A204.1 (cell line): ENCODE data around the gene HCFC1.

Source experiments
- FAIRE-seq: peaks from 2 replicates; lab custom pipeline; 2012; peaks lifted over from hg19 to GRCh38; lab: Jason Lieb, UNC

HCFC1 gene

GRCh38 chrX:153938226-153938786 lies 33.3 kb downstream of the HCFC1 start:
- FAIRE-seq: no peak

GRCh38 chrX:153937056-153937455 lies 34.6 kb downstream of the HCFC1 start:
- FAIRE-seq: no peak

- FAIRE-seq: no peak
Observed at GRCh38 chrX:153935326-153935851, 36.2 kb downstream of the HCFC1 start.

GRCh38 chrX:153934762-153935325 lies 36.8 kb downstream of the HCFC1 start, which contains the start of gene NAA10:
Gene NAA10 (minus strand): TSS chrX:153935037. CDS start chrX:153934904, 133 bp downstream.
- no peak for FAIRE-seq

- FAIRE-seq: no peak
Observed at GRCh38 chrX:153934148-153934761, 37.4 kb downstream of the HCFC1 start.

GRCh38 chrX:153933748-153934147 lies 37.9 kb downstream of the HCFC1 start:
- no peak for FAIRE-seq

GRCh38 chrX:153932220-153932915 lies 39.2 kb downstream of the HCFC1 start:
- no peak for FAIRE-seq

- FAIRE-seq: no peak
Observed at GRCh38 chrX:153931748-153932147, 39.9 kb downstream of the HCFC1 start.

GRCh38 chrX:153931151-153931550 lies 40.5 kb downstream of the HCFC1 start:
- no peak for FAIRE-seq

GRCh38 chrX:153930011-153930910 lies 41.4 kb downstream of the HCFC1 start:
- FAIRE-seq: no peak

GRCh38 chrX:153929576-153929975 lies 42.0 kb downstream of the HCFC1 start:
- FAIRE-seq: no peak

GRCh38 chrX:153928846-153929245 lies 42.8 kb downstream of the HCFC1 start:
- no peak for FAIRE-seq

- peak; percentile 96 for FAIRE-seq
Observed at GRCh38 chrX:153927922-153928760, 43.5 kb downstream of the HCFC1 start.

- no peak for FAIRE-seq
Observed at GRCh38 chrX:153927672-153927921, 44.0 kb downstream of the HCFC1 start.

- FAIRE-seq: no peak
Observed at GRCh38 chrX:153926858-153927671, 44.6 kb downstream of the HCFC1 start.

GRCh38 chrX:153926552-153926857 lies 45.1 kb downstream of the HCFC1 start:
- FAIRE-seq: no peak

- FAIRE-seq: no peak
Observed at GRCh38 chrX:153925739-153926551, 45.7 kb downstream of the HCFC1 start, which contains the start of gene ARHGAP4. Gene ARHGAP4 (minus strand): TSS chrX:153926264. CDS start chrX:153926202, 62 bp downstream.

GRCh38 chrX:153925387-153925738 lies 46.3 kb downstream of the HCFC1 start:
- no peak for FAIRE-seq

- FAIRE-seq: no peak
Observed at GRCh38 chrX:153924149-153924861, 47.3 kb downstream of the HCFC1 start.
